IPS-NIHi7 (cell line): ENCODE results near the gene VPS35L.

ENCODE experiments used
- DNase-seq: peaks from one replicate; pipeline ENCODE4 v3.0.0; 2012; ENCODE audit warnings: mixed read lengths; ENCODE audit errors: extremely low spot score

The VPS35L gene

DNA sequence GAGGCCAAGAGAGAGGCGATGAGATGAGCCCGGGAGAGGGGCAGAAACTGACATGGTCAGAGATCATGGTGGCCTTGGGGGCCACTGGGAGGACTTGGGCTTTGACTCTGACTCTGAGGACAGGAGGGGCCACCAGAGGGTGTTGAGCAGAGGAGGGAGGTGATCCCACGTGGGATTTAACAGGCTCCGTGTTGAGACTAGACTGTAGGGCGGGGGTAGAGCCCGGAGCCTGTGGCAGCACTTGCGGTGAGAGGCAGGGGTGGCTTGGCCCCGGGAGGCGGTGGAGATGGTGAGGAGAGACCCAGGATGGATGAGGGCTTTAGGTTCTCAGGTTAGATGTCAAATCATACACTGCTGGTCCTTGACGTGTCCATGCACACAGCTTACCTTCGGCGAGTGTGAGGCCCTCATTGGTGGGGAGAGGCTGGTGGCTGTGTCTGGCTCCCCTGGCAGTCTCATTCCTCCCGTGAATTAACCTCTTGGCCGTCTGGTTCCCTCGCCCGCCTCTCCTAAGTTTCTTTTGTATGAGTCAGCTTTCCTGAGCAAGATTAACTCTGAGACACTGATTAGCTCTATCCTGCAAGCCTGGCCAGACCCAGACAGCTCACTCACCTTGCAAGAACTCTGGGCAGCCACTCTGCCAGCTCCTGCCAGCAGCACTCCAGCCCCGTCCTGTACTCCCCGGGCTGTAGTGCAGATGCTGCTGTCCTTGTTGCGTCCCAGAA is 39.7 kb downstream of the VPS35L start:
- DNase-seq = no peak

GRCh38 chr16:19598805-19599510 is 43.5 kb downstream of the VPS35L start:
- no peak for DNase-seq

GRCh38 chr16:19599968-19600716 is 44.6 kb downstream of the VPS35L start:
- no peak for DNase-seq

GRCh38 chr16:19601083-19601976 is 45.8 kb downstream of the VPS35L start:
- DNase-seq = peak; percentile 58

DNA sequence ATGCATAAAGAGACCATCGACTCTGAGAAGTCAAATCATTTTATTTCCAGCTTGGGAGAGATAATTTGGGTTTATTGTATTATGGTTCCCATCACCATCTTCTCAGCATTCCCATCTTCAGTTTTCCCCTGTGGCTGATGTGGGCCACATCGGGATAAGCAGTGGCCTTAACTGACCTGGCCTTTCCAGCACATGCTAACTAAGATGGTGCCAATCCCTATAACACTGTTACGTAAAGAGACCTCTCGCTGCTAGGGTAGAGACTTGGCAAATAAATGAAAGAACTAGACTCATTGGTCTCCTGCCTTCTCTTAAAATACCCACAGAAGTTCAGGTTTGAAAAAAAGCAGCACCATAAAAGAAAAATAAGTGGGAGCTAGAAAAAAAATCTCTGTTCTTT is 49.4 kb downstream of the VPS35L start:
- DNase-seq = no peak

GRCh38 chr16:19605701-19606100 is 50.2 kb downstream of the VPS35L start:
- no peak for DNase-seq

GRCh38 chr16:19607616-19608280 is 52.2 kb downstream of the VPS35L start:
- DNase-seq = no peak

- DNase-seq = no peak
Measured at GRCh38 chr16:19609359-19609758, 53.9 kb downstream of the VPS35L start.

DNA sequence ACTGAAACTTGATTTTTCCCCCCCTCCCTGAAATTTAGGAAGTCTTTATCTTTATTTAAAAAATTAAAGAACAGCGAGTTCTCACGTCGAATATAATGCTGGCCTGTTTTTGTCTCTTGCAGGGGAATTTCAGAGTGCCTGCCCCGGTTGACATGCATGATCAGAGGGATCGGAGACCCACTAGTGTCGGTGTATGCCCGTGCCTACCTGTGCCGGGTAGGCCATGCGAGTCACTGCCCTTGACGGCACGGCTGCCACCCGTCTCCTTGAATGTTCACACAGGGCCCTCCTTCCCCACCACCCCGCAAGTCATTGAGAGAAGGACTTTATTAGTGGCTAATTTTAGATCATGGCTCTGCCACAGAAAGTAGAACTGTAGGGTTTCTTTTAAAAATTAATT is 54.7 kb downstream of the VPS35L start:
- DNase-seq = no peak

DNA sequence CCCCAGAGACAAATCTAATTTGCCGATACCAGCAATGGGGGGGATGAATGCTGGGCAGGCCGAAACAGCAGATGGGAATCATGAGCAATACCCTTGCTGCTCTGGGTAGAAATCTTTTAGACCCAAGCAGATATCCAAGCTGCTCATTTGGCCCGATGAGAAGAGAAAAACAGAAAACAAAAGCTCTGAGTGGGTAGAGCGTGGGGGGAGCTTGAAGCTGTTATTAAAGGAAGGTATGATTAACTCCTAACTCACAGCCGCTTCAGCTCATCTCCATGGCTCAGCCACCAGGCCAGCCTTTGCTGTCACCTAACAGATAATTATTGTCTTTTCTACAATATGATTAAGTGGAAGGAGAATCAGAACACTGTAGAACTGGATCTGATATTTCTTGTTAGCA is 58.3 kb downstream of the VPS35L start:
- DNase-seq = no peak

DNA sequence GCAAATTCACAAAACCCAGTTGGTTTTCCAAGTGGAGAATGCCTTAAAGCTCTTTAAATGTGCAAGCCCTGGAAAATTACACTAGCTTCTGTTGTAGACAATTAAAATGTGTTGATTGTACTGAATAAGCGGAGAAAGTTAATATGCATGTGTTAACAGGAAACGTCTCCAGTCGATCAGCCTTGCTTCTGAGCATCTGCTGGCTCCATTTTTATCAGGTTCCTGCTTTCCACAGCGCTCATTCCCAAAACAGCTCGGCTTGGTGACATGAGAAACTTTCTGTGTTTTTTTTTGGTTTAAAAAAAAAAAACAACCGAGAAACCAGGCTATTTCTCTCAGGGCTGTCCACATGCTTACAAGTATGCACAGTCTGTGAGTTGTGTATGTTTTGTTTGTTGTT is 60.7 kb downstream of the VPS35L start:
- no peak for DNase-seq

DNA sequence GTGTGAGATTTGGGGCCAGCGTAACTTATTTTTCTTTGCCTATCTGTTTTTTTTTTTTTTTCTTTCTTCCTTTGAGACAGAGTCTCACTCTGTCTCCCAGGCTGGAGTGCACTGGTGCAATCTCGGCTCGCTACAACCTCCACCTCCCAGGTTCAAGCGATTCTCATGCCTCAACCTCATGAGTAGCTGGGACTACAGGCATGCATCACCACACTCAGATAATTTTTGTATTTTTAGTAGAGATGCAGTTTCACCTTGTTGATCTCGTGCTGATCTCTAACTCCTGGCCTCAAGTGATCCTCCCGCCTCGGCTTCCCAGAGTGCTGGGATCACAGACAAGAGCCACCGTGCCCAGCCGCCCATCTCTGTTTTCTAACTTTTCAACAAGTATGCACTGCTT is 63.4 kb downstream of the VPS35L start:
- DNase-seq = no peak

GRCh38 chr16:19621445-19621844 is 65.9 kb downstream of the VPS35L start:
- DNase-seq = no peak

DNA sequence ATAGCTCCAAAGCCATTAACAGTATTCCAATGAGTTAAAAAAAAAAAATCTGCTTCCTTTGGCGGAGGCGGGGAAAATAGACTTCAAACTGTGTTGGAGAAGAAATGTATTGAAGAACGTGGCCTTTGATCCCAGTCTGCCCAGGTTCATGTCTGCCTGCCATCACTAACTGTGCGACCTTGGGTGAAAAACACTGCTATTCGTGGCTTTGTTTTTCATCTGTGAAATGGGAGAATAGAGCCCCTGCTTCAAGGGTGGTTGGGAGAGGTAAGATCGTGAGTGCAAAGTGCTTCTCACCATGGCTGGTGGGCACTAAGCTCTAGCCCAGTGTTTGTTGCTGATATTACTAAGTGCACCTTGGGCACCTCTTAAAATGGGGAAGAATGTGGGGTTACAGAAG is 69.5 kb downstream of the VPS35L start:
- DNase-seq = no peak

- no peak for DNase-seq
Measured at GRCh38 chr16:19636436-19637267, 81.1 kb downstream of the VPS35L start.

DNA sequence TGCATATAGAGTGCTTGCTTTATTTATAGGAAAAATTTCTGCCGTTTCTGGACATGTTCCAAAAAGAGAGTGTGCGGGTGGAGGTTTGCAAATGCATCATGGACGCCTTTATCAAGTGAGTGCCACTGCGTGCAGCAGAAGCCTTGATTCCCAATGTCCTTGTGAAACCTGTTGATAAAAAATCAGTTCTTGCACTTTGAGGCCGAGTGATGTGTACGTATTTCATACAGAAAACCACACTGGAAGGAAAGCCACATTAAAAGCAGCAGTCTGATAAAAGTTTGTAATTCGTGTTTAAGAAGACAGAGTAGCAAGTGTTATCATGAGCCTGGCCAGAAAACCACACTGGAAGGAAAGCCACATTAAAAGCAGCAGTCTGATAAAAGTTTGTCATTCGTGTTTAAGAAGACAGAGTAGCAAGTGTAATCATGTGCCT is 84.5 kb downstream of the VPS35L start:
- no peak for DNase-seq

GRCh38 chr16:19642501-19642900 is 87.0 kb downstream of the VPS35L start:
- no peak for DNase-seq

DNA sequence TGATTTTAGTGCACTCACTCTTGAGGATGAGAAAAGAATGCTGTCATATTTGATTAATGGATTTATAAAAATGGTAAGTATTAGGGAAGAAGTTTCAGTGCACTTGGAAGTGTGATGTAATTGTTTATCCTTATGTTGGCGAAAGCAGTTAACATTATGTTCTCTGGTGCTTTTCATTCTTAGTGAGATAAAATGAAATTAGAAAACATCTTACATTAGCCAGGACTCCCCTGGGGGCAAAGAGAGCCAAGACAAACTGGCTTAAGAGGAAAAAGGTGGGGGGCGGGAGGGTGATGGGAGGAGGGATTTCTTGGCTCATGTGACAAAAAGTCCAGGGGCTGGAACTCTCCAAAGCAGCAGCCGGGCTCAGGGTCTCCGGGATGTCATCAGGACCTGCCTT is 89.4 kb downstream of the VPS35L start:
- DNase-seq = no peak

DNA sequence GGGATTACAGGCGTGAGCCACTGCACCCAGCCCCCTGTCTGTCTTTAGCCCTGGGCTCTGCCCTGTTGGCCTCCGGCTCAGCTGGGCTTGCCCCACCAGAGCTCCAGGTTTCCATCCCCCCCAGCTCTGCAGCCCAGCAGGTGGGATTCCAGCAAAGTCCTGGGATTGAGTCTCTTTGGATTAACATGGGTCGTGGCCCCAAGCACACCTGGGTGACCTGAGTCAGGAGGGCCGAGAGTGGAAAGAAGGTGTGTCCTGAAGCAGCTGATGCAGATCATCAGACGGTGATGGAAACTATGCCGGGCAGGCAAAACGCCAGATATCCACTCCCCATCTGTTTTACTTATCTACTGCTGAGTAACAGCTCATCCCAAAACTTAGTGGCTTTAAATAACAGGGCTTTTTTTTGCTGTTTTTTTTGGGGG is 90.1 kb downstream of the VPS35L start:
- DNase-seq = no peak

GRCh38 chr16:19649980-19650379 is 94.5 kb downstream of the VPS35L start:
- no peak for DNase-seq
